ENCODE results near the gene KLC4. TPM values are rescaled to one million over a fixed set of nuclear protein-coding genes. Genes with fewer than 3 reads are reported as not detected.
"Not testable (repeated sequence)": the region's sequence is repeated elsewhere in the genome, so short reads cannot be mapped to it uniquely, and the experiment has no call there.

Gene KLC4
- total RNA-seq, 1 donor from 2014 or later: 8.8 TPM

GRCh38 chr6:43103253-43103876 lies 43.9 kb downstream of the KLC4 start:
- TF ChIP-seq CTCF (conservative IDR thresholded peaks at IDR 0.05; ENCODE audit: low read depth, low read length): no peak
- no peak overlapping the region for H3K4me3 ChIP-seq (ENCODE audit: low read depth, low read length)
- no peak for DNase-seq (ENCODE audit: low read depth)

- no peak for TF ChIP-seq CTCF (conservative IDR thresholded peaks at IDR 0.05; ENCODE audit: low read depth, low read length)
- DNase-seq (ENCODE audit: low read depth): no peak
- H3K4me3 ChIP-seq (ENCODE audit: low read depth, low read length): no peak overlapping the region
These were observed 46.2 kb downstream of the KLC4 start for GRCh38 chr6:43105538-43106222.

- no peak for DNase-seq (ENCODE audit: low read depth)
- no peak overlapping the region for H3K4me3 ChIP-seq (ENCODE audit: low read depth, low read length)
- no peak for TF ChIP-seq CTCF (conservative IDR thresholded peaks at IDR 0.05; ENCODE audit: low read depth, low read length)
These were observed 48.1 kb downstream of the KLC4 start for GRCh38 chr6:43107344-43108062.

GRCh38 chr6:43113431-43114260 lies 54.2 kb downstream of the KLC4 start:
- no peak overlapping the region for H3K4me3 ChIP-seq (ENCODE audit: low read depth, low read length)
- no peak for DNase-seq (ENCODE audit: low read depth)
- no peak for TF ChIP-seq CTCF (conservative IDR thresholded peaks at IDR 0.05; ENCODE audit: low read depth, low read length)

GRCh38 chr6:43115365-43115764 lies 55.9 kb downstream of the KLC4 start:
- no peak for TF ChIP-seq CTCF (conservative IDR thresholded peaks at IDR 0.05; ENCODE audit: low read depth, low read length)
- H3K4me3 ChIP-seq (ENCODE audit: low read depth, low read length): no peak overlapping the region
- DNase-seq (ENCODE audit: low read depth): no peak

GRCh38 chr6:43117466-43117865 lies 58.0 kb downstream of the KLC4 start:
- not testable (repeated sequence) for DNase-seq (ENCODE audit: low read depth); H3K4me3 ChIP-seq (ENCODE audit: low read depth, low read length)

GRCh38 chr6:43119482-43119881 lies 60.1 kb downstream of the KLC4 start:
- TF ChIP-seq CTCF (conservative IDR thresholded peaks at IDR 0.05; ENCODE audit: low read depth, low read length): no peak
- no peak for DNase-seq (ENCODE audit: low read depth)
- no peak overlapping the region for H3K4me3 ChIP-seq (ENCODE audit: low read depth, low read length)

Measured in epithelial cell of proximal tubule (primary cell).